HPDE6-E6E7 (cell line): ENCODE results near the gene POU3F3.
A peak's percentile ranks its signal among the peaks of the same experiment; 100 is the strongest.

Experiments used
- DNase-seq: peaks from one replicate; pipeline ENCODE4 v3.0.0; 2011; ENCODE audit warnings: missing footprints; ENCODE audit errors: extremely low spot score

The POU3F3 gene

DNA sequence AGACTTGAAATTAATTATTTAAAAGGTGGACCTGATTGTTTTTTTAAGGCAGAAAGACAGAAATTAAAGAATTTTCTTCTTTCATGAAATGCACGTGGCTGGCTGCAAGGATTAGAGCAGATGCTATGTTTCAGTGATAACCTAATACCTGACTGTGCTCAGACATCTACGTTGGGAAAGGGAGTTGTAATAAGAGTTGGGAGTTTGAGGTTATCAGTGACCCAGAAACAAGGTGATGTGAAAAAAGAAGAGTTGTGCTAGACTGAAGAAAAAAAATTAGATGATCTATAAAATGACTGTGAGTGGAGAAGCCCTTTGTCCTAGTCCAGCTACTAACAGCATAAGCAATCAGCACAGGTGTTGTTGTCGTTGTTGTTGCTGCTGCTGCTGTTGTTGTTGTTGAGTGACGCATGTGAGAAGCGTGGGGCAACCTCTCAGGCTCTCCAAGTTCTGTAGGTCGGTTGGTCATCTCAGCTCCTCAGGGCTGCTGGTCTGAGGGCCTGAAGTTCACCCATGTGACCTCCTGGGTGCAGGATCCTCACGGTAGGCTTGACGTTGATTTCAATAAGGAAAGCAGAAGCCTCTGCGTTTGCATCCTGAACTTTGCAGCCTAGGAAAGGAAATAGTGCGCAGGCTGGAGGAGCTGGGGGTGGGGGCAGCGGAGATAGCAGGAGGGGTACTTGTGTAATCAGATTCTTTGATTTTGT lies 7.6 kb downstream of the POU3F3 start:
- no peak for DNase-seq

DNA sequence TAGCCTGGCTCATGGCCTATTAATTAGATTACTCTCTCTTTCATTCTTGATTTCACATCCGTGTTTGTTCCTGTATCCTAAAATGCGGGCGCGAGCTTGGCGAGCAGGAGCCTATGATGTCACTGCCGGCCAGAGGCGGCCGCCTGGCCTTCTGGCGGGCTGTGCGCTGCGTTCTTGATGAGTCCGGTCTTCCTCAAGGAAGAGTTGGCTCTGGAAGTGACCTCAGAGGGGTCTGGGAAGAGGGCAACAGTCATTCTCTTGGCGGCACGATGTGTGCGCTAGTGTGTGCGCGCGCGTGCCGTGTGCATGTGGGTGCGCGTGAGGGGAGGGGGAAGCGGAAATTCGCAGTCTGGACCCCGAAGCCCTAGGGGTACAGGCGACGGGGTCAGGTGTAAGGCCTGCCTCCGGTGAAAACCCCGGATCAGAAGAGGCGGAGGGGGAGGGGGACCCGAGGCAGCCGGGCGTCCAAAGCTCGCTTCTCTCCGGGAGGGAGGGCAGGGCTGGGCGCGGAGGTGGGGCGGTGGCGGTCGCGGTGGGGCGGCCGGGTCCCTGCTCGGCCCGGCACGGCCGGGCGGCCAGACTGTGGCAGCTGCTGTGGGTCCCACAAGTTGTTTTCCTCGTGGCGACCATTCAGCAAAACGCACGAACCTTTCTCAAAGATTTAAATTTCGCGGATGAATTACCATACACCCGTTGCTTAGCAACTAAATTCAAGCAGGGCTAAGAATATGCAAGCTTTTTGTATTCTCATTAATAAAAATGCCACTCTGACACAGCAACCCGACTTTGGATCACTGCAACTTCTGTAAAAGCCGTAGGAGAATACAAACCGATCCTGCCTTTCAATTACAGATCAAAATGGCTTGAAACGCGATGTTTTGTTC lies 8.4 kb downstream of the POU3F3 start:
- DNase-seq, result no peak

DNA sequence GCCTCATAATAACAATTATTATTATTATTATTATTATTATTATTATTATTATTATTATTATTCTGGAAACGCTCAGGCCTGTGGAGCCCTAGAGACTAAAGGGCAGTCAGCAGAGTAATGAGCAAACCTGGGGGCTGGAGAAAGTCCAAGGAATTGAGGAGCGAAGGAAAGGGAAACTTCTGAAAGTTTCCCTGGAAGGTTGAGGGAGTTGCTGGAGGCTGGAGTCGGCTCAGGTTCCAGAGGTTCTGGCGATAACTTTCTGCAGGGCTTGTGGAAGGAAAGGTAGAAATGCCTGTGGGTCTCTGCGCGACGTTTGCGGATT lies 9.2 kb downstream of the POU3F3 start:
- no peak for DNase-seq

DNA sequence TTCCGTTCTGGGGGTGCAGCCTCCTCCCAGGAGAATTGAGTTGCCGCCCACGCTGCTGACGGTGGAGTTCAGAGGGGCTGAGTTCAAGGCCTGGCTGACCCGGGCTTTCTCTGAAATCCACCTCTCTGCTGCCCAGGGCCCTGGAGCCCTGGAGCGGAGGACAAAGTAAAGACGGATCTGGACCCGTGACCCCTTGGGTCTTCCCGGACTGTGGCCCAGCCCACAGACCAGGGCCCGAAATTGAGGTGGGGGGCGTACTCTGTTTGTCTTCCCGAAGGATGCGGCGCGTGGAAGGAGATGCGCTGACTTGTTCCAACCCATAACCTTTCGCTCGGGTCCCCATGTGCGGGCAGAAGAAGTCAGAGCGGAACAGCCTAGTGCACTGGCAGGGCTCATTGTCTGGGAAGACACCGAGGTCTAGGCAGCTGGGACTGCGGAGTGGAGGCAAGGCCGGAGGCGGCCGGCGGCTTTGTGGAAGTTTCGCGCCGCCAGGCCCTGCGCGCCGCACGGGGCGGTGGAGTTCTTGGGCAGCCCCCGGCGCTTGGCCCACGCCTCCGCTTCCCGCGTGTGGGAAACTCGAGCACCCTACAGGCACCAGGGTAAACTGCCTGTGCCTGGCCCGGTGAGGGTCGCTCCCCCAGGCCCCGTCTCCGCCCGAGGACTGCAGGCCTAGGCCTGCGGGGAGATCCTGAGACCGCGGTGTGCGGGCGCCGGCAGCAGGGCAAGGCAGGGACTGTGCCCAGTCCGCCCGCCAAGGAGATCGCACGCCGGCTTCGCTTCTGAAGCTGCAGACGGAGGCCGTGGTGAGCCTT lies 9.8 kb downstream of the POU3F3 start:
- no peak for DNase-seq

DNA sequence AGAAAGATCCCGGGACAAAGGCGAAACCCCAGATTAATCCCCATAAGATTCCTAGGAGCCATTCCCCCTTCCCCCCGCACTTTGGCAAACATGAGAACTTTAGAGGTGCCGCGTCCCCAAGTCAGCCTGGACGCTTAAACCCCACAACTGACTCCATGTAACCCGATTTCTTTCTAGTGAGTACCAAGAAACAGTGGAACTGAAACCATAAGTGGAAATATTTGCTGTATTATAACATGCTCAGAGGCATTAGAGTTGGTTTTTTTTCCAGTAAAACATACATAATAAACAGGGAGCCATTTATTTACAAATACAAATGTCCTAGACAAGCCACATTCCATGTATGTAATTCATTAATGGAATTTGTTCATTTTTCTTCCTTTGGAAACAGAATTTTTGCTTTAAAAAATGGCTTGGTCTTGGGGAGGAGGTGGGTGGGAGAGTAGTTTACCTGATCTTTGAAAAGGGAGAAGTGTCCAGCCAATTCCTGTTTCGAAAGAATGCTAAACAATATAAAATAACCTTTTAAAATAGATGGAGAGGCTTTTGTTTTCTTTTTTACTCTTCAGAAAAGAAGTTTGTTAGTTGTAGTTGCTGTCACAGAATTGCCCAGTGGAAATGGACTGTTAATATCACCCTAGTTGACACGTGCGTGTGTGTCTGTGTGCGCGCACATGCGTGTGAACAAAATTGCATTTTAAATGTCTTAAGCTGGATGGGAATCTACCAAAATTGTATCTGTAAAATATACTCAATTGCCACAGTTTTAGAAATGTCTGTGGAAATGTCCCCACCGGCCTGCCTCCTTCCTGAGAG lies 10.6 kb downstream of the POU3F3 start:
- no peak for DNase-seq

DNA sequence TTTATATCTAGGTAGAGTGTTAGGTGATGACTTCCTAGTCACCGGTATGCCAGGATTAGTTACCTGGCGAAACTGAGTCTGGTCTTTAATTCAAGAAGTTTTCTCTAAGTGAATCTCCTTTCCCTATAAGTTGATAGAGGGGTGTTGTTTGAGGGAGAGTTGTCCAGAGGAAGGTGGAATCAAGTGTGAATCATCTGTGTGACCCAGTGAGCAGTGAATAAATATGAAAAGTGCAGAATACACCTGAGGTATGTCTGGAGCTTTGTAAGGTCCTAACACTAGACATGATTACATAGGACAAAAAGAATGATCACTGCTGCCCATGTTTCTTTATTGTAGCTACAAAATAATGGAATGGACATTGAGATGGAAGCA lies 11.2 kb downstream of the POU3F3 start:
- DNase-seq, result no peak

DNA sequence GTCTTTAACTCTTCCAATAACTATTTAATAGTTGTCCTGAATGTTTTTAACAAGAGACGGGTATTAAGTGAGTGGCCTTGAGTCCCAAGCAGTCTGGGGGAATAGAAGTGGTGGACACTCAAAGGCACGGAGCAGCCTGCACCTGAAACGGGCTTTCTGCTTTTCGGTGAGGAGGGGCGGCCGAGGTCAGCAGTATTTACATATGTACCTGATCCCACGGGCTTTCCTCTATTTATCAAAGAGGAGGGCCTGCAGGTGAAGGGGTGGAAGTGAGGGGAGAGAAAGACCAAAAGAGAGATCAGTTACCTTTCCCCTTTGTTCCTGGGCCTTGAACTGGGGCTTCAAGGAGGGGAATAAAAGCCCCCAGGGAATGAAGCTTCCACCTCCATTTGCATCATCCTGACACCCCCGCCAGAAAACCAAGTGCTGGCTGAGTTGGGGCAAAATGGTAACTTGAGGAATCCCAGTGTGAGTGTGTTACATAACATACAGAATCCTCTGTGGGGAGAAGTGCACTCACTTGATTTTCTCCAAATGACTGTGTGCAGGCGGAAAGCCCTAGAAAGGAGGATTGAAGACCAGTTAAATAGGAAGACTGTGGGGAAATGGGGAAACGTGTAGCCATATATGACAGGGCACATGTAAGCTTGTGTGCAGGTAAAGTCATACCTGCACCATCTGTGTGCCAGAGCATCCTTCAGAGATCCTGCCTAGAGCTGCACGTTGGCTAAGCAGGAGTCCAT lies 12.4 kb downstream of the POU3F3 start:
- no peak for DNase-seq

DNA sequence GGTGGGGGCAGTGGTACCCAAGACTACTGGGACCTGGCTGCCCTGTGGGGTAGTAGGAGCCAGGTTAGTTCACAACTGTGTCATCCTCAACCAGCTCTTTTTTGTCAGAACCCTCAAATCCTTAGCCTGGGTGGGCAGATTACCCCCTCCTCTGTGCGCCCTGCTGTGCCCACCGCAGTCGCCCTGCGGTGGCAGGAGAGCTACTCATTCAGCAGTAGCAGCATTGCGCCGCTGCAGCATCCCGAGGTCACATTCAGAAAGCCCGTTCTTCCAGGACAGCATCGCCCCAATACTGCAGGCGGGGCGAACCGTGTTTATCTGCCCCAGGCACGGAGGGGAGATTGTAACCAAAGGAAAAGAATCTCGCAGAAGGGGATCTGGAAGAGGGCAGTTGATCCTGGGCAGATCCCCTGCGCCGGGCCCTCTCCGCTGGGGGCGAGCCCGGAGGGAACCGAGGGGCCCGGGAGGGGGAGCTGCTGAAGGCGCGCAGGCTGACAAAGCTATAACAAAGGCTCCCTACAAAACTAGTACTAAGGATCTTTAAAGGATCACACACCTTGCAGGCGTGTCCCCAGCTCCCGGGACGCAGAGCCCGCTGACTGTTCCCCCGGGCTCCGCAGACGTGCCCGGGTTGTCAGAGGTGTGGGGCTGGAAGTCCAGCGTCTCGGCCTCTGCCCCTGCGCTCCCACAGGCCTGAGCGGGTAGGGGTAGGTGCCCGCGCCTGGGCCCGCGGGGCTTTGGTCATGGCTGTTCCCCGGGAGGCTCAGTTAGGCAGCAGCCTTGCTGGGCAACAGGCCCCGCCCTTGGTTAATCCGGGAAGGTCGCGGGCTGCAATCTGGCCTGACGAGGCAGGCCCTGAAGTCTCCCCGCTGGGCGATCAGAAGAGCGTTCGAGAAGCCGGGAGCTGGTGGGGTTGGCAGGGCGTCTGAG lies 13.2 kb downstream of the POU3F3 start:
- DNase-seq, result no peak

DNA sequence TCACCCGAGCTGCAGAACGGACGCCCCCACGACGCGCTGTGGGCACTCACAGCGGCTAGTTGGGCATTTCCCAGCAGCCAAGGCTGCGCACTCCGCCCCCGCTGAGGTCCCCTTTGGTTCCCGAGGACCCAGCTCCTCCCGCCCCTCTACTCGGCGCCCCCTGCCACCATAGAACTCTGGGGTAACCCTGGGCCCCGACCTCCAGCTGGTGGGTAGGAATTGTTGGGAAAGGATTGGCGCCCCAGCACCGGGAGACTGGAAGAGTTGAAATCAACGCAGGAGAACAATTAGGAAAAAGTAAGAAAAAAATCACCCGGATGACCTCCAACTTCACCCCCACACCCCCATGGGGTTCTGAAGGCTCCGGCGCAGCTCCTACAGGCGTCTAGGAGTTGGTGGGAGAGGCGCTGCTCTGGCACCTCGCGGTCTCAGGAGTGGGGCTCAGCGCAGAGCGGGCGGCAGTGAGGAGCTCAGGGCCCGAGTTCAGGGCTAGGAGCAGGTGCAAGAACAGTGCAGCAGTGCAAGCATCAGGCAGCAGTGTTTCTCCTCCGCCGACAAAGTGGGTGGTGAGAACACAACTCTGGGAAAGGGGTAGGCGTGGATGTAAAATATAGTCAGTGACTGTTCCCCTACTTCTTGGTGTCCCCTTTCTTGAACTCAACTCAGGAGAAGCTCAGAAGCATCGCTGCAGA lies 14.0 kb downstream of the POU3F3 start:
- no peak for DNase-seq

DNA sequence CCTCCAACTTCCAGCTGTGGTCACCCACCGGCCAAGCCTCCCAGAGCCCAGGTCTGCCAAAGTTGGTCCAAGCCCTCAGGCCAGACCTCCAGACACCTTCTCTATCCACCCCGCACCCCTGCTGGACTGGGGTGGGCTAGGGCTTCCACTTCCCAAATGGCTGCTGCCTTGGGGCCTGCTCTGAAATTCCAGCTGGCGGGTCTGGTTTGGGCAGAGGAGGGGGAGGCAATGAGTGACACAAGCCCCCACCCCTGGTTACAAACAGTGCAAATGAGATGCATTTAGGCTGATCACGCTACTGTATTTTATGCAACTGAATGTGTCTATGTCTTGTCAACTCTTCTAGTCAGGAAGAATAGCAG lies 14.6 kb downstream of the POU3F3 start:
- DNase-seq, result no peak

DNA sequence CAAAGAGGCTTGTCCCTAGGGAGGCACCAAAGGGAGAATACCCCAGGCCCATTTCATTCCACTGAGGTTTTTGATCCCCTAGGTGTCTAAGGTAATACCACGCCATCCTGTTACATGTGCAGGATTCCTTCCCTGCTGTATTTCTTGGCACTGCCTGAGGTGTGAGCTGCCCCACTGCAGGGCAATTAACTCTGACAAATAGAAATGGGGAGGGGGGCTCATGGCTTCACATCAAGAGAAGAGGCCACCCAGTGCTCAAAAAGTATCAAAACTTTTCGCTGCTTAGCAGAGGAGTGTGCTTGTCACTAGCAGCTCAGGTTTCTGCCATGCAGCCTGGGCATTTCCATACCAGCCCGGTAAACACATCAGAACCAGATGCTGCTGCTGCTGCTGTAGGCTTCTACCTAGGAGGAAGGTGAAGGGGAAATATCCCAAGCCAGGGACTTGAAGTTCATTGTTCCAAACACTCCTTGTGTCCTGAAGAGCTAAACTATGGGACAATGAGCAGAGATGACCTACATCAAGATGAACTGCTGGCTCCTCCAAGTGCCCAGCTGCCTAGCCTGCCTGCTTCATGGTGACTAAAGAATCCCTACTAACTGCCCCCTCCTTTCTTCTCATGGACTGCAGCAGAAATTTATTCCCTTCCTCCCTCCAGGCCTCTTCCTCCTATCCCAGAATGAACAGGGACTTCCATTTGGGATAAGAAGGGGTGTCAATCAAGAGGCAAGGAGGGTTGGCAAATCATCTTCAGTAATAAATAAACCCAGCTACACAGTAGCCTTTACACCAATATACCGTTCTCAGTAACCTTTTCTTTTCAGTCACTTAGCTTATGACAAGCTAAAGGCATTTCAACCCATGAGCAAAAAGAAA lies 16.4 kb downstream of the POU3F3 start:
- DNase-seq, result no peak

DNA sequence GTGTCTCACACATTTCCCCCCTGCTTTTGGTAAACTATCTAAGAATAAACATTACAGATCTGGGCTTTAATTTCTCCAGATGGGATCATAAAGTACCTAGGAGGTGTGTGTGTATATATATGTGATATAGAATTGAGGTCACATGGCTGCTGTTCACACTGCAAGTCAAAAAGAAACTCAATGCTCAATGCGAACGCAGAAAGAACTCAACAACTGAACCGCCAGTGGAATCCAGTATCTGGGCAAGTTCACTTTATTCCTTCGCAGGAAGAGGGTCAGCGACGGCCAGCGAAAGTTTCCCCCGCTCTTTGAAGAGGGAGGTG lies 17.7 kb downstream of the POU3F3 start:
- DNase-seq, result no peak

DNA sequence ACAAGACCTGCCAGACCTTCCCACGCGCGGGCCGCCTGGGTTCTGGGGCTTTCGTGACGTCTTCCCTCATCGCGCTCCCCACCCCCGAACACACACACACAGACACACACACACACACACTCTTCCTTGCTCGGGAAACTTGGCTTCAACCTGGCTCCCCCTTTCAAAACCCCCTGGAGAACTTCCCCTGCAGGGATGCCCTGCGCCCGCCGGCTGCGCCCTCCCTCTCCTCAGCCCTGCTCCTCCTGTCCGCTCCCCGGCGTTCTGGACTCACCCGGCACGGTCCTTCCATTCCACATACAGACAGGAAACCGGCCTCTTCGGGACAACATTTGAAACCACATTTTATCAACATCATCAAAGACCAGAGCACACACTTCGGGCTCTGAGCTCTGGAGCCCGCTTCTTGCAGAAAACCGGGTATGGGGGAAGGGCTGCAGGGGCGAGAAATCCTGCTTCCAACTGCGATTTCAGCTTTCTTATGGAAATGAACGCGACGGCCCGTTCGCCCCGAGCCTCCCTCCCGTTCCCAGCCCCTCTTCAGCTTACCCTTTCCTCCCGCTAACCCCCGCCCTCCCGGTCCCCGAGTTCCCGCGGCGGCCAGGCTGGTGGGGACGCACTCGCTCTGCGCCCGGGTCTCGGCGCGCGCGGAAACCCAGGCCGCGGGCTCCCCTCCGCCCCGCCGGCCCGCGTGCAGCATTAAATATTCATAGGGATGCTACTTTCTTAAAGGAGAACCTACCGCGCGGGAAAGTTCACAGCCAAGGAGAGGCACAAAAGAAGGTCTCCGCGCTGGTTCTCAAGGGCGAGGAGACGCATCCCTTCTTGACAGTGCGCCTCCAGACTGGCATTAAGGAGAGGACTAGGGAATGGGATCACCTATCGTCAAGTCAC lies 18.3 kb downstream of the POU3F3 start:
- DNase-seq, result no peak

DNA sequence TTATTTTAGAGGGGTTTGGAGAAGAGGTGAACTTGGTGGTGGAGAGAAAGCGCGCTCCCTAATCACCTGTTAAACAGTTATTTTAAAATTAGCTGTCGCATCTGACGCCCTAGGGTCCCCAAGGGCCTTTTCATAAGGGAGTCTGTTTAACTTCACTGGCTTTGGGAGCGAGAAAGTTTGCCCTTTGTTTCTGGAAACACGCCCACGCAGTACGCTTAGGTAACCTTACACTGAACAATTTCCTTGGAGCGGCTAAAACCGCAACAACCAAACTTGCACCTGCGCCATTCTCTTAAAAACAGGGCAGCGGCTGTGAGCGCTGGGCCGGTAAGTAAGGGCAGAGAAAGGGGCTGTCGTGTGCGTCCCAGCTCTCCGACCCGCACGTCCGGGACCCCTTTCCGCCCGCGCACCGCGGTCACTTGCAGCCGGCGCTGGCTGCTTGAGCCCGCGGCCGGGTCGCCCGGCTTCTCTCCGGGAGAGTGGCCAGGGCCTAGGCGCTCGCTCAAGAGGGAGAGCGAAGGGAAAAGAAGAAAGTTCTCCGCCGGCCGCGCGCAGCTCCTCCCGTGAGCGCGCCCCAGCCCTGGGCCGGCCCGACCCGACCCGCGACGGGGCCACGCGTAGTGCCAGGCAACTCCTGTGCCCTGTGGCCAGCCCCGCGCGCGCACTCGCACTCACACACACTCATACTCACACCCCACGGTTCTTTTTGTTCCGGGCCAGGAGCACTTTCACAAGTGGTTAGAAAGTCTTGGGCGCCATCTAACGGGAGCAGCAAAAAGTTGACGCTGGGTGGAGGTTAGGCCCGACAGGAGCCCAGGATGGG lies 19.2 kb downstream of the POU3F3 start:
- peak; percentile 15 for DNase-seq

DNA sequence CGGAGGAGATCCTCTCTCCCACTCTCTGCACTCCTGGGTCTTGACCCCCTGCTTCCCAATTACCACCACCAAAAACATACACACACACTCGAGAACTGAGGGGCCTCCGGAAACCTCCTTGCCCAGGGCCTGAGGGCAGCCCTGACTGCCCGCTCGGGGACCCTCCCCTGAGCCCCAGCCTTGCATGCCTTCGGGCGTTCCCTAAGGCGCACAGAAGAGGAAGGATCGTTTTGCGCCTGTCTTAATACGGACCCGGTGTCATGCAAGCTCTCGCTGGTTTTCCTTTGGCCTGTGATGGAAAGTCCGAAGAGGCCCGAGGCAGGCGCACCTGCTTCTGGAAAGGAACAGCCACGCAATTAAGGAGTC lies 19.8 kb downstream of the POU3F3 start:
- DNase-seq, result no peak

DNA sequence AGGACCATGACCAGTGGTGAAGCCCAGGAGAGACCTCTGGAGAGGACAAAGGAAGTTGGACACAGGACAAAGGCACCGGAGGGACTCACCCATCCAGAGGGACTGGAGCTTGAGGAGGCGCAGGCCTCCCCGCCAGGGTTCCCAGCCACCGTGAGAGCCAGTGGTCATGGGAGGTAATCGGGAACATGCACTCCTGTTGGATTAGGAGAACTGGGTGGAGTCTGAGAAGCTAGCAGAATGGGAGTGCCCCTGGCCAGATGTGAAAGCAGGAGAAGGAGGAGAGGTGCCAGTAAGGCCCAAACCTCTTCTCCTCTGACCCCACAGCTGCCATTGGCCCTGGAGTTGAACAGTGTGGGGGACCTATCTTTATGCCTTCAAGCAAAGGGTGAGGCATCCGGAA lies 20.3 kb downstream of the POU3F3 start:
- DNase-seq, result no peak

DNA sequence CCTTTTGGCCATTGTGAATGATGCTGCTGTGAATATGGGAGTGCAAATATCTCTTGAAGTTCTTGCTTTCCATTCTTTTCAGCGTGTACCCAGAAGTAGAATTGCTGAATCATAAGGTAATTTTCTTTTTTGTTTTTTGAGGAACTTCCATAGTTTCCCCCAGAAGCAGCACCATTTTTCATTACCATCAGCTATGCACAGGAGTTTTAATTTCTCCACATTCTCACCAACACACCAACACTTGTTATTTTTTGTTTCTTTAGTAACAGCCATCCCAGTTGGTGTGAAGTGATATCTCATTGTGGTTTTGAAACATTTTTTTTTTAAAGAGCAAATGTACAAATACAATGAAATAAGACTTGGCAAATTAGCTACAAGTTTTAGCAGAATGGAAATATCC lies 21.3 kb downstream of the POU3F3 start:
- DNase-seq, result no peak
